ENCODE measurements around the gene VAT1. TPM values are rescaled to one million over a fixed set of nuclear protein-coding genes. Genes with fewer than 3 reads are reported as not detected.
"Not testable (repeated sequence)": the region's sequence is repeated elsewhere in the genome, so short reads cannot be mapped to it uniquely, and the experiment has no call there.

VAT1 gene
- total and polyA plus RNA-seq, 9 donors = 121 to 421 (median 327) TPM

DNA sequence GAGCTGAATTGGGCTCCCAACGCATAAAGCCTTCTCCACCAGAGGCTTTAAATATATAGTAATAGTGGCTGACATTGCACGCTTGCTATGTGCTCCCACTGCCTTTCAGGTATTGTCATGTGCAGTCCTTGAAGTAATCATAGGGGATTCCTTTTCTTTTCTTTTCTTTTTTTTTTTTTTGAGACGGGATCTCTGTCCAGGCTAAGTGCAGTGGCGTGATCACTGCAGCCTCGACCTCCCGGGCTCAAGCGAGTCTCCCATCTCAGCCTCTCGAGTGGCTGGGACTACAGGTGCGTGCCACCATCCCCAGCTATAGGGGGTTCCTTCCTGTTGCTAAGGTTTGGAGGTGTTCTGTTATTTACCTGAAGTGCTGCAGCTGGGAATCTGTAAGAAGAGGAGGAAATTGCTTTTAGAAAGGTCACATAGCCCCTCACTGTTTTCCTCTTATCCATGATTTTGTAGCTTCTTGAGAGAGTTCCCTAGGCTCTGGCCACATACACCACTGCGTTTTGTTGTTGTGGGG is 23.1 kb downstream of the VAT1 start:
- TF ChIP-seq EP300 (IDR thresholded peaks at IDR 0.05) = no peak
- TF ChIP-seq, protein P1, sequence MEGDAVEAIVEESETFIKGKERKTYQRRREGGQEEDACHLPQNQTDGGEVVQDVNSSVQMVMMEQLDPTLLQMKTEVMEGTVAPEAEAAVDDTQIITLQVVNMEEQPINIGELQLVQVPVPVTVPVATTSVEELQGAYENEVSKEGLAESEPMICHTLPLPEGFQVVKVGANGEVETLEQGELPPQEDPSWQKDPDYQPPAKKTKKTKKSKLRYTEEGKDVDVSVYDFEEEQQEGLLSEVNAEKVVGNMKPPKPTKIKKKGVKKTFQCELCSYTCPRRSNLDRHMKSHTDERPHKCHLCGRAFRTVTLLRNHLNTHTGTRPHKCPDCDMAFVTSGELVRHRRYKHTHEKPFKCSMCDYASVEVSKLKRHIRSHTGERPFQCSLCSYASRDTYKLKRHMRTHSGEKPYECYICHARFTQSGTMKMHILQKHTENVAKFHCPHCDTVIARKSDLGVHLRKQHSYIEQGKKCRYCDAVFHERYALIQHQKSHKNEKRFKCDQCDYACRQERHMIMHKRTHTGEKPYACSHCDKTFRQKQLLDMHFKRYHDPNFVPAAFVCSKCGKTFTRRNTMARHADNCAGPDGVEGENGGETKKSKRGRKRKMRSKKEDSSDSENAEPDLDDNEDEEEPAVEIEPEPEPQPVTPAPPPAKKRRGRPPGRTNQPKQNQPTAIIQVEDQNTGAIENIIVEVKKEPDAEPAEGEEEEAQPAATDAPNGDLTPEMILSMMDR (IDR thresholded peaks at IDR 0.05) = no peak
- no peak for TF ChIP-seq POLR2A (IDR thresholded peaks at IDR 0.05)
- WGBS, 3 donors = 5 to 10% (median 5%) methylated on average over 10 of the region's 10 CpGs
- no peaks in the 10 kb centered on the region for H3K9me3 ChIP-seq
- H3K36me3 ChIP-seq = no peaks in the 10 kb centered on the region
- intact Hi-C loops (cut with DNase I) = loop anchor here in 1 of 4 donors (10.0 kb wide), 1 partner anchor 154 kb away; the partner anchor contains the start of gene AOC2
- peak overlapping the region; percentile 65 for H3K4me3 ChIP-seq
- H3K4me1 ChIP-seq (ENCODE audit: insufficient read depth) = peaks cover 4% of the 10 kb centered on the region
- peak overlapping the region; percentile 69 to 80 for H3K27ac ChIP-seq
- DNase-seq = no peak
- no peaks in the 10 kb centered on the region for H3K27me3 ChIP-seq

DNA sequence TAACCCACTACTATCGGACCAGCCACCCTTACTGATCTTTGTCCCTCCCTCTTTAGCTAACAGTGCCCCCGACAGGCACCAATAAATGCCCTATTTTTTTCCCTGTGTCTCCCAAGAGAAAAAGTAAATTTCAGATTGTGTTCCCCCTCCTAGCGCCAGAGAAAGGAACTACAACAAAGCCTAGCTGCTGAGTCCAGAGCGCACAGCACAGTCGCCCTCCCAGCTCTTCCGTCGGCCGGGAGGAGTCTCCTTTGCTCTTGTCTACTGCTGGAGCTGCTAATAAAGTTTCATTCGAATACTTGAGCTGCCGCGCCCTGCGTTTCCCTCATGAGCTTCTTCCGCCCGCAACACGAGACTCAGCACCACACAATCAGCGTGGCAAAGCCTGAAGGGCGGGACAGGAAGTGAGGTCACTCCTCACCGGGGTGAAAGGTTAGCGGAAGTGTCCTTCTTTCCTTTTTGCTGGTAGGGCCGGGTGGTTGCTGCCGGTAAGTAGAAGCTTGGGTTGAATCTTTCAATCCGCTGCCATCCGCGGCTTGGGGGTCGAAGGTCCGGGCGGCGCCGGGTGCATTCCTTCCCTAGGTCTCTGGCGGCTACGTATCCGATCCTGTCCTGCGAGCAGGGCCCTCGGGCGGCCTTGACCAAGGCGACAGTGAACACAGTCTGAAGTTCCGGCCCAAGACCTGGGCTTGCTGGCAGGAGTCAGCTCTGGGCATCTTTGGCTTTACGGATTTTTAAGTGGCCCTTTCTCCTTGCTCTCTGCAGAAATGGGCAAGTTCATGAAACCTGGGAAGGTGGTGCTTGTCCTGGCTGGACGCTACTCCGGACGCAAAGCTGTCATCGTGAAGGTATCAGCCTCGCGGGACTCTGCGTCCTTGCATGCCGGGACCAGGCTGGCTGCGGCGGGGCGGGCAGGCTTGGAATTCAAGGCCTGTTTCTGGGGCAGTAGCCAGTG is 23.9 kb downstream of the VAT1 start, which contains the start of gene RPL27:
Gene RPL27, plus strand, starts transcription at position 436 of the 955 bp plus-strand sequence. Its CDS starts 332 bp downstream, at position 768.
- peak; percentile 97 to 99 (median 98) for DNase-seq
- 0% methylated on average over 49 of the region's 49 CpGs for WGBS, 3 donors
- TF ChIP-seq POLR2A (IDR thresholded peaks at IDR 0.05) = peak; percentile 89
- TF ChIP-seq, protein P1 (IDR thresholded peaks at IDR 0.05) = peak; percentile 71 to 95 (median 90)
- no peak for TF ChIP-seq EP300 (IDR thresholded peaks at IDR 0.05)
- Histone ChIP-seq H3K36me3 (no peaks in the 10 kb centered on the region), H3K27me3 (no peaks in the 10 kb centered on the region), H3K4me1 (ENCODE audit: insufficient read depth) (peaks cover 4% of the 10 kb centered on the region), H3K4me3 (peak within 1 kb of the TSS; percentile 65), H3K9me3 (no peaks in the 10 kb centered on the region), H3K27ac (peak within 1 kb of the TSS; percentile 69 to 80)
- intact Hi-C loops (cut with DNase I) = loop anchor here in 1 of 4 donors (10.0 kb wide), 1 partner anchor 153 kb away; the partner anchor contains the start of gene AOC2

DNA sequence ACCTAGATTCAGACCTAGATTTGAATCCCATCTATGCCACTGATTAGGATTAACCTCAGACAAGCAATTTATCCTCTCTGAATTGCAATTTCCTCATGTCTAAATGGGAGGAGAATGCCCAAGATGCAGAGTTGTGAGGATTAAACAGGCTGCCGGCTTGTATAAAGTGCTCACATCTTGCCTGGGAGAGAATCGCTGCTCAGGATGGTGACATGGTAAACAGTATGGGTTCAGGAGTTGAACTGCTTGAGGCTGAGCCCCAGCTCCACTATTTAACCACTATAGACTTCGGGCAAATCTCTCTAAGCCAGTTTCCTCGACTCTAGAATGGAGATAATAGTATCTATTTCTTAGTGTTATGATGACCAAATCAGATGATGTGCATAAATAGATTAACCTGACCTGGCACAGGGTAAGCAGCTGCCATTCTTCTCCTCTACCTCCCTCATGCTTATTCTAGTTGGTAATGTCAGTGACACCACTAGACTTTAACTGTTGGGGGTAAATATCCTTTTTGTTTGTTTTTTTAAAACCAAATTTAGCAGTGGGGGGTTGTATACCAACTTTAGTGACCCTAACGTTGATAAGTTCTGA is 24.7 kb downstream of the VAT1 start:
- H3K36me3 ChIP-seq = no peaks in the 10 kb centered on the region
- H3K4me1 ChIP-seq (ENCODE audit: insufficient read depth) = peaks cover 4% of the 10 kb centered on the region

GRCh38 chr17:42993913-42994312 is 28.3 kb downstream of the VAT1 start:
- intact Hi-C loops (cut with DNase I) = loop anchor here in 1 of 4 donors (10.0 kb wide), 1 partner anchor 149 kb away; the partner anchor contains the start of gene AOC2
- H3K27ac ChIP-seq; H3K4me3 ChIP-seq; H3K27me3 ChIP-seq; H3K36me3 ChIP-seq; H3K9me3 ChIP-seq; H3K4me1 ChIP-seq (ENCODE audit: insufficient read depth); DNase-seq: not testable (repeated sequence)
- 83 to 87% (median 84%) methylated on average over 10 of the region's 10 CpGs for WGBS, 3 donors

More for the DNA sequence above, 24.7 kb downstream of the VAT1 start:
- Histone ChIP-seq H3K4me3 (no peak overlapping the region), H3K27me3 (no peaks in the 10 kb centered on the region), H3K27ac (peak overlapping the region in 1 of 2 donors; percentile 32), H3K9me3 (no peaks in the 10 kb centered on the region)
- 12 to 24% (median 16%) methylated on average over 5 of the region's 5 CpGs for WGBS, 3 donors
- no peak for DNase-seq
- TF ChIP-seq EP300 (IDR thresholded peaks at IDR 0.05) = no peak
- intact Hi-C loops (cut with DNase I) = loop anchor here in 1 of 4 donors (10.0 kb wide), 1 partner anchor 153 kb away; the partner anchor contains the start of gene AOC2

DNA sequence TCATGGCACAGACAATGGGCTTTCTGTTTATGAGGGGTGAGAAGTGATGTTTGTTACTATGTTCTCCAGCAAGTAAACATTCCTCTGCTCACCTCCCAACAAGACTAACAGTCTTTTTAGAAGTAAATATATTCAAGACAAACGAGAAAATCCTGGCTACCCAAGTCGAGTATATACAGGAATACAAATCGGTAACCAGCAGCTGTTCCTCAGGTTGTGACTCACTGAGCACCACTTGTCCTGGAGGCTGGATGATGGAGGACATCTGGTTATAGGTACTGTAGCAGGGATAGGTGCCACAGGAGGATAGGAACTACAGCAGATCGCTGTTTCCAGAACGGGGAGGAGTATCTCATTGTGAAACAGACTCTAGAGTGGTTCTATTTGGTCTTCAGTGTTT is 29.3 kb downstream of the VAT1 start:
- no peaks in the 10 kb centered on the region for H3K36me3 ChIP-seq
- WGBS, 3 donors = 52 to 69% (median 58%) methylated on average over 5 of the region's 5 CpGs

More for the DNA sequence above, 29.3 kb downstream of the VAT1 start:
- Histone ChIP-seq H3K9me3 (no peaks in the 10 kb centered on the region), H3K27me3 (no peaks in the 10 kb centered on the region), H3K27ac (no peak overlapping the region), H3K4me1 (ENCODE audit: insufficient read depth) (peaks cover 2% of the 10 kb centered on the region), H3K4me3 (no peak overlapping the region)
- intact Hi-C loops (cut with DNase I) = loop anchor here in 1 of 4 donors (10.0 kb wide), 1 partner anchor 148 kb away; the partner anchor contains the start of gene AOC2
- no peak for DNase-seq
- TF ChIP-seq EP300 (IDR thresholded peaks at IDR 0.05) = no peak

All from ovary (tissue), 9 donors.